Fibroblast of lung (primary cell): ENCODE measurements around the gene HAT1.

Experiments
- EZH2 ChIP-seq: IDR thresholded peaks from 2 replicates; pipeline ENCODE4 v1.5.1; 2012; ENCODE audit warnings: low read length, control low read depth, mild to moderate bottlenecking; ENCODE audit errors: missing control alignments
- TF ChIP-seq, protein P1 (sequence below), 2 donors: IDR thresholded peaks in 1 of 2; conservative IDR thresholded peaks in 1 of 2; 1 replicate in 1 of 2; 2 replicates in 1 of 2; pipeline ENCODE4 v1.5.1; 2011 to 2012; ENCODE audit warnings: low read length in 2 of 2, control low read depth in 1 of 2, inconsistent platforms in 1 of 2, low read depth in 1 of 2, mild to moderate bottlenecking in 1 of 2

- TF ChIP-seq, protein P1, sequence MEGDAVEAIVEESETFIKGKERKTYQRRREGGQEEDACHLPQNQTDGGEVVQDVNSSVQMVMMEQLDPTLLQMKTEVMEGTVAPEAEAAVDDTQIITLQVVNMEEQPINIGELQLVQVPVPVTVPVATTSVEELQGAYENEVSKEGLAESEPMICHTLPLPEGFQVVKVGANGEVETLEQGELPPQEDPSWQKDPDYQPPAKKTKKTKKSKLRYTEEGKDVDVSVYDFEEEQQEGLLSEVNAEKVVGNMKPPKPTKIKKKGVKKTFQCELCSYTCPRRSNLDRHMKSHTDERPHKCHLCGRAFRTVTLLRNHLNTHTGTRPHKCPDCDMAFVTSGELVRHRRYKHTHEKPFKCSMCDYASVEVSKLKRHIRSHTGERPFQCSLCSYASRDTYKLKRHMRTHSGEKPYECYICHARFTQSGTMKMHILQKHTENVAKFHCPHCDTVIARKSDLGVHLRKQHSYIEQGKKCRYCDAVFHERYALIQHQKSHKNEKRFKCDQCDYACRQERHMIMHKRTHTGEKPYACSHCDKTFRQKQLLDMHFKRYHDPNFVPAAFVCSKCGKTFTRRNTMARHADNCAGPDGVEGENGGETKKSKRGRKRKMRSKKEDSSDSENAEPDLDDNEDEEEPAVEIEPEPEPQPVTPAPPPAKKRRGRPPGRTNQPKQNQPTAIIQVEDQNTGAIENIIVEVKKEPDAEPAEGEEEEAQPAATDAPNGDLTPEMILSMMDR (conservative IDR thresholded peaks at IDR 0.05 in 1 of 2, IDR thresholded peaks at IDR 0.05 in 1 of 2; ENCODE audit: low read depth in 1 of 2, low read length in 2 of 2): no peak
- TF ChIP-seq EZH2: no peak
Measured at GRCh38 chr2:171930385-171930784, 8.1 kb downstream of the HAT1 start.
